Astrocyte of the cerebellum (primary cell): ENCODE results near the gene HRH3.

Source experiments
- DNase-seq: peaks from one replicate; pipeline ENCODE4 v3.0.0-alpha.2; 2011; ENCODE audit warnings: low read depth
- H3K4me3 ChIP-seq: 2 replicates; pipeline ENCODE4 v1.5.1; 2011; ENCODE audit warnings: mild to moderate bottlenecking, low read depth, low read length, moderate library complexity
- in situ Hi-C: cut with HindIII; loops from 2 replicates; pipeline ENCODE4 v1.10.0; 2017; ENCODE audit warnings: low sequenced_read_pairs
- TF ChIP-seq, protein P1 (sequence below): IDR thresholded peaks from 2 replicates; pipeline ENCODE4 v1.5.1; 2012; ENCODE audit warnings: low read length, low read depth, moderate library complexity, mild to moderate bottlenecking; ENCODE audit errors: missing control alignments

Gene HRH3

DNA sequence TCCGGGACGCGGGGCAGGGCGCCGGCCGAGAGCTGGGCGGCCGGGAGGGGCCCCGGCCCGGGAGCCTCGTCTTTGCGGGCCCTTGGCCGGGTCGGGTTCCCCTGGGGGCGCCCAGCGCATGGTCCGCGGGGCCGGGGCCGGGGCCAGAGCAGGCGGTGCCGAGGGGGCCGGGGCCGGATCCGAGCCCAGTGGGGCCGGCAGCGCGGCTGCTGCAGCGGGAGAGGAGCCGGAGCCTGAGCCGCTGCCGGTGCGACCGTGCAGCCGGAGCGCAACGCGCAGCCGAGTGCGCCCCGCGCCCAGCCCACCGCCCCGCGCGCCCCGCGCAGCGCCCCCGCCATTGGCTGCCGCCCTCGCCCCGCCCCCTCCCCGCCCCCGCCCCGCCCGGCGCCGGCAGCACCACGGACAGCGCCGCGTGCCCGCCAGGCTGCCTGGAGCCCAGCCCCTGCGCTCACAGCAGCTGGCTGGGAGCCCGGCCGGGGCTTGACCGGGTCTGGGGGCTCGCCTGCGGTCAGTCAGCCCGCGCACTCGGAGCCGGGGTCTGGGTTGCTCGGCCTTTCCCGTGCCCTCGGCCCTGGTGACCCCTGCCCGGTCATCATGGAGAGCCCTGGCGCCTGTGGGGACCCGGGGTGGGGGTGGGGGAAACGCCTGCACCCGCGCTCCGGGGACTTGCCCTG, at the start of gene HRH3:
TSS of gene HRH3 (minus strand) at position 287 of the 674 bp plus-strand sequence. CDS start 308 bp downstream, outside the sequence.
- in situ Hi-C loops: no loop called here
- no peak for DNase-seq
- TF ChIP-seq, protein P1, sequence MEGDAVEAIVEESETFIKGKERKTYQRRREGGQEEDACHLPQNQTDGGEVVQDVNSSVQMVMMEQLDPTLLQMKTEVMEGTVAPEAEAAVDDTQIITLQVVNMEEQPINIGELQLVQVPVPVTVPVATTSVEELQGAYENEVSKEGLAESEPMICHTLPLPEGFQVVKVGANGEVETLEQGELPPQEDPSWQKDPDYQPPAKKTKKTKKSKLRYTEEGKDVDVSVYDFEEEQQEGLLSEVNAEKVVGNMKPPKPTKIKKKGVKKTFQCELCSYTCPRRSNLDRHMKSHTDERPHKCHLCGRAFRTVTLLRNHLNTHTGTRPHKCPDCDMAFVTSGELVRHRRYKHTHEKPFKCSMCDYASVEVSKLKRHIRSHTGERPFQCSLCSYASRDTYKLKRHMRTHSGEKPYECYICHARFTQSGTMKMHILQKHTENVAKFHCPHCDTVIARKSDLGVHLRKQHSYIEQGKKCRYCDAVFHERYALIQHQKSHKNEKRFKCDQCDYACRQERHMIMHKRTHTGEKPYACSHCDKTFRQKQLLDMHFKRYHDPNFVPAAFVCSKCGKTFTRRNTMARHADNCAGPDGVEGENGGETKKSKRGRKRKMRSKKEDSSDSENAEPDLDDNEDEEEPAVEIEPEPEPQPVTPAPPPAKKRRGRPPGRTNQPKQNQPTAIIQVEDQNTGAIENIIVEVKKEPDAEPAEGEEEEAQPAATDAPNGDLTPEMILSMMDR: no peak
- peak within 1 kb of the TSS; percentile 5 for H3K4me3 ChIP-seq

- TF ChIP-seq, protein P1: no peak
- no peak for DNase-seq
- no peak overlapping the region for H3K4me3 ChIP-seq
- in situ Hi-C loops: no loop called here
Observed at GRCh38 chr20:62269871-62270270, 49.8 kb upstream of the HRH3 start.

DNA sequence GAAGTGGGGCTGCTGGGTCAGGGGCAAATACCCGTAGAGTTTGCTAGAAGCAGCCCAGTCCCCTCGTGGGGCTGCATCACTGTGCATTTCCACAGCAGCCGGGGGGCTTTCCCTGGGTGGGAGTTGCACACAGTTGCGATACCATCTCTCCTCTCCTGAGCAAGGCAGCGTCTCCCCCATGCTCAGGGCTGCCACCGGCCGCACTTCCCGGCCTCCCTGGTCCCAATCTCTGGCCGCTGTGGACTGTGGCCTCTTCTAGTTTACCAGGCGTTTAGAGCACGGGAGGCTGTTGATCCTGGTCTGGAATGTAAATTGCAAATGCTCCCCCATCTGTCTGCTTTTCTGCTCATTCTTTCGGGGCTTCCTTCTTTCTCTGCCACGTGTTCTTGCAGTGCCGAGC, 49.3 kb upstream of the HRH3 start:
- no peak overlapping the region for H3K4me3 ChIP-seq
- in situ Hi-C loops: no loop called here
- TF ChIP-seq, protein P1: no peak
- no peak for DNase-seq

GRCh38 chr20:62268228-62268900, 48.3 kb upstream of the HRH3 start:
- TF ChIP-seq, protein P1: no peak
- no peak for DNase-seq
- H3K4me3 ChIP-seq: no peak overlapping the region
- in situ Hi-C loops: no loop called here

DNA sequence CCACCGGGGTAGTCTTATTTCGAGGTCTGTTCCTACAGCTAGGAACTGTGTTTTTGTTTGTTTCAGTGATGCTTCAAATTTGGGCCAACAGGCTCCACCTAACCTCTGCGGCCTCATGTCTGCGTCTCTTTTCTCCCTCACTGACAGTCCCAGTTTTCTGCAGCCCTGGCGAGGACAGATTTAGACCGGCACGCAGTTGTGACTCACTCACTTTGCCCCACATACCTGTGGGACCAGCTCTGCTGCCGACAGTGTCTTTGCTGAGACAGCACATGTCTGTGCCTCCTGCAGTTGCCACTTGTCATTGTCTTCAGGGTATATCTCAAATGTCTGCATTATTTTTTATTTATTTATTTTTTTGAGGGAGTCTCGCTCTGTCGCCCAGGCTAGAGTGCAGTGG, 47.5 kb upstream of the HRH3 start:
- no peak overlapping the region for H3K4me3 ChIP-seq
- no peak for DNase-seq
- TF ChIP-seq, protein P1: no peak
- in situ Hi-C loops: no loop called here

- in situ Hi-C loops: no loop called here
- H3K4me3 ChIP-seq: no peak overlapping the region
- TF ChIP-seq, protein P1: no peak
- DNase-seq: no peak
Observed at GRCh38 chr20:62266851-62267250, 46.8 kb upstream of the HRH3 start.
